Fibroblast of lung (primary cell): ENCODE data around the gene PDE4D.

Source experiments
- EZH2 ChIP-seq: IDR thresholded peaks from 2 replicates; pipeline ENCODE4 v1.5.1; 2012; ENCODE audit warnings: low read length, control low read depth, mild to moderate bottlenecking; ENCODE audit errors: missing control alignments
- TF ChIP-seq, protein P1 (sequence below), 2 donors: IDR thresholded peaks in 1 of 2; conservative IDR thresholded peaks in 1 of 2; 1 replicate in 1 of 2; 2 replicates in 1 of 2; pipeline ENCODE4 v1.5.1; 2011 to 2012; ENCODE audit warnings: low read length in 2 of 2, control low read depth in 1 of 2, inconsistent platforms in 1 of 2, low read depth in 1 of 2, mild to moderate bottlenecking in 1 of 2

- TF ChIP-seq EZH2, result no peak
- TF ChIP-seq, protein P1, sequence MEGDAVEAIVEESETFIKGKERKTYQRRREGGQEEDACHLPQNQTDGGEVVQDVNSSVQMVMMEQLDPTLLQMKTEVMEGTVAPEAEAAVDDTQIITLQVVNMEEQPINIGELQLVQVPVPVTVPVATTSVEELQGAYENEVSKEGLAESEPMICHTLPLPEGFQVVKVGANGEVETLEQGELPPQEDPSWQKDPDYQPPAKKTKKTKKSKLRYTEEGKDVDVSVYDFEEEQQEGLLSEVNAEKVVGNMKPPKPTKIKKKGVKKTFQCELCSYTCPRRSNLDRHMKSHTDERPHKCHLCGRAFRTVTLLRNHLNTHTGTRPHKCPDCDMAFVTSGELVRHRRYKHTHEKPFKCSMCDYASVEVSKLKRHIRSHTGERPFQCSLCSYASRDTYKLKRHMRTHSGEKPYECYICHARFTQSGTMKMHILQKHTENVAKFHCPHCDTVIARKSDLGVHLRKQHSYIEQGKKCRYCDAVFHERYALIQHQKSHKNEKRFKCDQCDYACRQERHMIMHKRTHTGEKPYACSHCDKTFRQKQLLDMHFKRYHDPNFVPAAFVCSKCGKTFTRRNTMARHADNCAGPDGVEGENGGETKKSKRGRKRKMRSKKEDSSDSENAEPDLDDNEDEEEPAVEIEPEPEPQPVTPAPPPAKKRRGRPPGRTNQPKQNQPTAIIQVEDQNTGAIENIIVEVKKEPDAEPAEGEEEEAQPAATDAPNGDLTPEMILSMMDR (conservative IDR thresholded peaks at IDR 0.05 in 1 of 2, IDR thresholded peaks at IDR 0.05 in 1 of 2; ENCODE audit: low read depth in 1 of 2, low read length in 2 of 2), result no peak
Observed at GRCh38 chr5:59629561-59629960, 264.0 kb downstream of the PDE4D start.
